ENCODE measurements around the gene PLCH1.
"Not testable (repeated sequence)": the region's sequence is repeated elsewhere in the genome, so short reads cannot be mapped to it uniquely, and the experiment has no call there.

PLCH1 gene

GRCh38 chr3:155643581-155644165, 101.2 kb downstream of the PLCH1 start:
- DNase-seq (ENCODE audit: low read depth): no peak

GRCh38 chr3:155641956-155642355, 102.9 kb downstream of the PLCH1 start:
- no peak for DNase-seq (ENCODE audit: low read depth)

DNA sequence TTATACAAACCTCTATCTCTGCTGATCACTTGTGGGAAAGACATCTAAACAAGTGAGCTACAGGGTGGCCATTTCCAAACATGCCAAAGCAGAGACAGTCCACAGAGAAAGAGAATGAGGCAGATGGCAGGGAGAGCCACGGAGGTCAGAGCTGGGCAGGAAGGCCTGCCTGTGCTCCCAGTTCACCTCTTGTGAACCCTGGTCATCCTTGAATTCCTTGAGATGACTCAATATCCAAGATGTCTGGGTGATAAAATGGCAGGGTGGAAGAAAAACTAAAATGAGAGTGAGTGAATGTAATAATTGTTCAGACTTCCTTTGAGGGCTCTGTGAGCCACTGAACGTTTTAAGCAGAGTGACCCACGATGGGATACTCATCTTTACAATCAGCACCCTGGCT, 104.8 kb downstream of the PLCH1 start:
- DNase-seq (ENCODE audit: low read depth): peak; percentile 1

DNA sequence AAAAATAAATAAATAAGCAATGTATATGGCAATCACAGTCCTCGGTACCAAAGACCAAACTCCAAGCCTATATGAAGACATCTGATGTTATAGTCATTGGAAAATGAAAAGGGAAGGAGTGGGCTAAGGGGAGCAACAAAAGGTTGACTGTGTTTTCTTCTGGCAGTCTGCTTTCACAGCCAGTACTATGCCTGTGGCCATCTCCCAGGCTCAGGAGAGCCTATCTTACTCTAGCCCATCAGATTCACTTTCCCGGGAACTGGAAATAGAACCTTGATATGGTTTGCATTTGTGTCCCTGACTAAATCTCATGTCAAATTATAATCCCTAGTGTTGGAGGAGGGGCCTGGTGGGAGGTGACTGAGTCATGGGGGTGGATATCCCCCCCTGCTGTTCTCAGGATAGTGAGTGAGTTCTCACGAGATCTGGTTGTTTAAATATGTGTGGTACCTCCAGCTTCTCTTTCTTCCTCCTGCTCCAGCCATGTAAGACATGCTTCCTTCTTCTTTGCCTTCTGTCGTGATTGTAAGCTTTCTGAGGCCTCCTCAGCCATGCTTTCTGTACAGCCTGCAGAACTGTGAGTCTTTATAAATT, 105.3 kb downstream of the PLCH1 start:
- no peak for DNase-seq (ENCODE audit: low read depth)

GRCh38 chr3:155638461-155638860, 106.4 kb downstream of the PLCH1 start:
- DNase-seq (ENCODE audit: low read depth): not testable (repeated sequence)

DNA sequence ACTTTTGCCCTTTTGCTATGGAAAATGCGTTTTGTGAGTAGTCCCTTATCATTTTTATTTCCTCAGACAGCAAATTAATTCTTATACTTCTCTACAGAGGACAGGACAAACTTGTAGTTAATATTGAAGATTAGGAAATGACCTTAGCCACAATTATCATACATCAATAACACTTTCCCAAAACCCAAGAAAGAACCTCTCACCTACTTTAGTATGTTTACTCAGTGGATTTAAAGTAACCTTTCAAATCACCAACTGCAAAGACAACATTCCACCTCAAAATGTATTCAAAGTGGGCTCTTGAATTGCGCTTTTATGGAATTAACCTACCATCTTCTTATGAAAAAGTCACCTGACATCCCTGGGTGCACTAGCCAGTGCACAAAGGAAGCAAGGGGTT, 107.3 kb downstream of the PLCH1 start:
- DNase-seq (ENCODE audit: low read depth): no peak

- DNase-seq (ENCODE audit: low read depth): no peak
Observed at GRCh38 chr3:155635056-155635455, 109.8 kb downstream of the PLCH1 start.

GRCh38 chr3:155634121-155634719, 110.7 kb downstream of the PLCH1 start:
- DNase-seq (ENCODE audit: low read depth): no peak

DNA sequence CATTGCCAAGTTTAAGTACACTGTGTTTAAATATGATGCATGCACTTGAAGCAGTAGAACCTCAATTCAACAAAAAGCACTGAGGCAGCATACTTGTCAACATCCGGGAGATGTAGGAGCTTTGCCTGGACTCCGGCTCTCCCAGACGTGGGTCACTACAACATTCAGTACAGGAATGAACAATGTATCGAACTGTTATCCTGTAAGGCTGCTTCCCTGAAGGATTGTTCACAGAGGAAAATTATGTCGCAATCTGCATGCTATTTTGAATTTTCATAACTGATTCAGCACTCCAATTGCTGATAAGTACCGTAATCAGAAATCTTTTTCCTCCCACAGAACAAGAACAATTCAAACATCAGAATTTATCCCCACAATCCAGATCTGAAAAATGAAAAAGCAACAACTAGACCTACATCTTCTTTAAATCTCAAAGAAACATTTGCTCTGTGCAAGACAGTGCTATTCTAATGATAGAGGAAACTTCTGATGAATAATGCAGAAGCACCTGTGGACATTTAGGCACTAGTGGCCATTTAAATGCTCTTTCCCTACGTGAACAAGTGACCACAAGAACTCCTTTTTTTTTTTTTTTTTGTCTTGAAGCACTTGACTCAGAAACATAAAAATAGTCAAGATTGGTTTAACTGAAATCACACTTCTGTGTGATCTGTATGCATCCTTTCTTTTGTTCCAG, 113.4 kb downstream of the PLCH1 start:
- DNase-seq (ENCODE audit: low read depth): peak; percentile 21

GRCh38 chr3:155629556-155629955, 115.3 kb downstream of the PLCH1 start:
- DNase-seq (ENCODE audit: low read depth): no peak

DNA sequence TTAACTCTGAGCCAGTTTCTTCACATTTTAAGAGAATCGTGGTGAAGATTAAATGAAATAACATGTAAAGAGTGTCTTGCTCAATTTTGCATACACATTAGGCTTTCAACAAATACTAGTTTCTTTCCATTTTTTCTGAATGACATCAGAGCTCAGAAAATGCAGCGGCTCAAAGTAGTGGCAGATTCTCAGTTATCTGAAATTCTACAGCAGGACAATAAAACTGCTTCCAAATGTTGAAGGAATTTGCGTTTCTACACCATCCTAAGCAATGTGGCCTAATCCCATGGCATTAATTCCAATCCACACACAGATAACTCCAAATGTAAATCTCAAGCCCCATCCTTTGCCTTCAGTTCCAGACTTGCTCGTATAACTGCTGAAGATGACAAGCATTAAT, 115.8 kb downstream of the PLCH1 start:
- peak; percentile 1 for DNase-seq (ENCODE audit: low read depth)

DNA sequence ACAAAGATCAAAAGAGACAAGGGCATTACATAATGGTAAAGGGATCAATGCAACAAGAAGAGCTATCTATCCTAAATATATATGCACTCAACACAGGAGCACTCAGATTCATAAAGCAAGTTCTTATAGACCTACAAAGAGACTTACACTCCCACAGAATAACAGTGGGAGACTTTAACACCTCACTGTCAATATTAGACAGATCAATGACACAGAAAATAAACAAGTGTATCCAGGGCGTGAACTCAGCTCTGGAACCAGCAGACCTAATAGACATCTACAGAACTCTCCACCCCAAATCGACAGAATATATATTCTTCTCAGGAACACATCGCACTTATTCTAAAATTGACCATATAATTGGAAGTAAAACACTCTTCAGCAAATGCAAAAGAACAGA, 122.2 kb downstream of the PLCH1 start:
- not testable (repeated sequence) for DNase-seq (ENCODE audit: low read depth)

GRCh38 chr3:155620552-155620951, 124.3 kb downstream of the PLCH1 start:
- not testable (repeated sequence) for DNase-seq (ENCODE audit: low read depth)

DNA sequence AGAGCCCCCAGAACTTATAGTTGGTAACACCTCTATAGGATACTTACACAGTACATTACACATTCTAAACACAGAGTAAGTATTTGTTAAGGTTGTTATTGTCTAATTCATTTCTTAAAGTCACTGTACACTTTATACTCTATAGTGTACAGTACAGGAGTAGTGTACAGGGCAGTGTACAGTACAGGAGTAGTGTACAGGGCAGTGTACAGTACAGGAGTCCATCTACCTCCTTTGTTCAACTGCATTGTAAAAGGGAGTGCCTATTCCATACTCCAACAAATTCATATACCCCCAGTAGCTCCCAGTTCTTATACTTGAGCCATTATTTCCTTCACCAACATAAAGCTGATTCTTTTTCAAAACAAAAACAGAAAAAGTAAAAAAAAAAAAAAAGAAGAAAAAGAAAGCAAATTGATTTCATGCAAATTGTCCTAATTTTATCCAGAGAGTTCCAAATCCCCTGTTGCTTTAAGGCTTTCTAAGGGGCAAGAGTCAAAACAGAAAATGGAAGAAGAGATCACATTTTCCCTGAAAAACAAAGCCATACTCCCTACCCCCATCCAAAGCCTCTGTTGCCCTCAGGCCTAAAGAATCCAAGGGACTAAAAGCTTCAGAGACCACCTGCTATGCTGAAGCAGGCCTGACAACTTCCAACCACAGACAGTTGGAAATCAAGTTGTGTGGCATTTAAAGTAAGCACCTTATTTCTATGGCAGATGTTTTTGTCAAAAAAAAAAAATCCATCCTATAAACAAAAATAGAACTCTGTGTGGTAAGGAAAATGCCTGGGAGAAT, 125.6 kb downstream of the PLCH1 start:
- no peak for DNase-seq (ENCODE audit: low read depth)

DNA sequence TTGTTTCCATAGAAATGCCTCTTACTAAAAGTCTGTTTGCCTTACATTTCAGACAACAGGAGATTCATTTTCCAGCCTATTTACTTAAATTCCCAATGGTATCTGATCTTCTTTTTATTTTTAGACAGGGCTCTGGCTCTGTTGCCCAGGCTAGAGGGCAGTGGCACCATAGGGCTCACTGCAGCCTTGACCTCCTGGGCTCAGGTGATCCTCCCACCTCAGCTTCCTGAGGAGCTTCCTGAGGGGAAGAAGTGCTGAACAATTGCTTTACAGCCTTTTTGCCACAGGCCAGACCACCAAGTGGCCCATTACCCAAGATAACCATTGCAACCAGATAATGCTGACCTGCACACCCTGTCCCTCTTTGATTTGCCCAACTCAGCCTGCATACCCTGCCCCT, 126.3 kb downstream of the PLCH1 start:
- DNase-seq (ENCODE audit: low read depth): no peak

- DNase-seq (ENCODE audit: low read depth): no peak
Observed at GRCh38 chr3:155617346-155617925, 127.4 kb downstream of the PLCH1 start.

- DNase-seq (ENCODE audit: low read depth): not testable (repeated sequence)
Observed at GRCh38 chr3:155615141-155615540, 129.7 kb downstream of the PLCH1 start.

GRCh38 chr3:155614410-155614809, 130.5 kb downstream of the PLCH1 start:
- not testable (repeated sequence) for DNase-seq (ENCODE audit: low read depth)

DNA sequence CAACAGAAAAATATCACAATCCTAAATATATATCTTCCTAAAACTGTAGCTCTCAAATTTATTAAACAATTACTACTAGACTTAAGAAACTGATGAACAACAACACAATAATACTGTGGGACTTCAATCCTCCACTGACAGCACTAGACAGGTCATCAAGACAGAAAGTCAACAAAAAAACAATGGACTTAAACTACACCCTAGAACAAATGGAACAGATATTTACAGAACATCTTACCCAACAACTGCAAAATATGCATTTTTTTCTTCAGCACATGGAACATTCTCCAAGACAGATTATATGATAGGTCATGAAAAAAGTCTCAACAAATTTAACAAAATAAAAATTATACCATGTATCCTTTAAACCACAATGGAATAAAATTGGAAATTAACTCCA, 133.4 kb downstream of the PLCH1 start:
- DNase-seq (ENCODE audit: low read depth): no peak

DNA sequence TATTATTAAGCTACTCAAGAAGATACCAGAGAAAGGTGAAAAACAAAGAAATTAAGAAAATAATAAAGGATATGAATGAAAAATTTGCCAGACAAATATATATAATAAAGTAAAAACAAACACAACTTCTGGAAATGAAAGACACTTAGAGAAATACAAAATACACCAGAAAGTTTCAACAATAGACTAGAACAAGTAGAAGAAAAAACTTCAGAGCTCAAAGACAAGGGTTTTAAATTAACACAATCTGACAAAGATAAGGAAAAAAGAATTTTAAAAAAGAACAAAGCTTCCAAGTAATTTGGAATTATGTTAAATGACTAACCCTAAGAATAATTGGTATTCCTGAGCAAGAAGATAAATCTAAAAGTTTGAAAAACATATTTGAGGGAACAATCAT, 135.3 kb downstream of the PLCH1 start:
- no peak for DNase-seq (ENCODE audit: low read depth)

DNA sequence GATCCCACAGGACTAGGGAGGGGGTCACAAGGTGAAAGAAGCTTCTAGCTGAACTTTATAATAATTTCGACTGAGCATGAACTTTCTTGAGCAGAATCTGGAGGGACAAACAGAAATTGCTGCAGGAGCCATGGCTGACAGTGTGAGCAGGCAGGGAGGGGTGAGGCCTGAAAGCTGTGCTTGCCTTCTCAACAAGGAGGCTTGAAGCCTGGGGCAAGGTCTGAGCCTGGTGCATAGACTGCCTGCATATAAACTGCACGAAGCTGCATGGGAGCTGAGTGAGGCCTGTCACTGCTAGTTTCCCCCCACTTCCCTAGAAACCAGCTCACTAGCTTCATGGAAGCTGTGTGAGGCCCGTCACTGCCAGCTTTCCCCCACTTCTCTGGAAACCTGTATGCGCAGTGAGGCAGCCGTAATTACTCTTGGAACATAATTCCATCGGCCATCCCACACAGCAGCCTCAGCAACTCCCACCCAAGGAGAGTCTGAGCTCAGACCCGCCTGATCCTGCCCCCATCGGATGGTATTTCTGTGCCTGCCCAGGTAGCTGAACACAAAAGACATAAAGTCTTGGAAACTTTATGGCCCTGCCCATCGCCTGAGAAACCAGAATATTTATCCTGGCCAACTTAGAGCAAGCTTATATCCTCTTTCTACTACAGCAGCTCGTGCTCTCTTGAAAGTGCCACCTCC, 136.5 kb downstream of the PLCH1 start:
- no peak for DNase-seq (ENCODE audit: low read depth)
